ENCODE data around the gene ZNF653.

The ZNF653 gene, protein sequence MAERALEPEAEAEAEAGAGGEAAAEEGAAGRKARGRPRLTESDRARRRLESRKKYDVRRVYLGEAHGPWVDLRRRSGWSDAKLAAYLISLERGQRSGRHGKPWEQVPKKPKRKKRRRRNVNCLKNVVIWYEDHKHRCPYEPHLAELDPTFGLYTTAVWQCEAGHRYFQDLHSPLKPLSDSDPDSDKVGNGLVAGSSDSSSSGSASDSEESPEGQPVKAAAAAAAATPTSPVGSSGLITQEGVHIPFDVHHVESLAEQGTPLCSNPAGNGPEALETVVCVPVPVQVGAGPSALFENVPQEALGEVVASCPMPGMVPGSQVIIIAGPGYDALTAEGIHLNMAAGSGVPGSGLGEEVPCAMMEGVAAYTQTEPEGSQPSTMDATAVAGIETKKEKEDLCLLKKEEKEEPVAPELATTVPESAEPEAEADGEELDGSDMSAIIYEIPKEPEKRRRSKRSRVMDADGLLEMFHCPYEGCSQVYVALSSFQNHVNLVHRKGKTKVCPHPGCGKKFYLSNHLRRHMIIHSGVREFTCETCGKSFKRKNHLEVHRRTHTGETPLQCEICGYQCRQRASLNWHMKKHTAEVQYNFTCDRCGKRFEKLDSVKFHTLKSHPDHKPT

GRCh38 chr19:11505504-11506100, at the start of gene ZNF653:
Gene ZNF653, minus strand, starts transcription at chr19:11505839. Its CDS starts 53 bp downstream, at chr19:11505786.
- Histone ChIP-seq H3K27ac (ENCODE audit: low read length) (no peak within 1 kb of the TSS), H3K4me3 (ENCODE audit: low read length) (peak within 1 kb of the TSS; percentile 91), H3K4me1 (ENCODE audit: control insufficient read depth, insufficient read depth, low read length) (no peaks in the 10 kb centered on the region; the same call in 1 of the 2 replicates), H3K9me3 (ENCODE audit: control insufficient read depth, insufficient read depth, low read length) (no peaks in the 10 kb centered on the region), H3K36me3 (ENCODE audit: control insufficient read depth, insufficient read depth, low read length) (no peaks in the 10 kb centered on the region), H3K27me3 (ENCODE audit: control insufficient read depth, insufficient read depth, low read length) (no peaks in the 10 kb centered on the region)
- WGBS (ENCODE audit: insufficient coverage, insufficient read length): no CpG with 5 or more reads among the region's 65 CpGs
- peak; percentile 92 for DNase-seq (ENCODE audit: low read depth, low spot score)

GRCh38 chr19:11555246-11555645, 49.6 kb upstream of the ZNF653 start:
- H3K36me3 ChIP-seq (ENCODE audit: control insufficient read depth, insufficient read depth, low read length): peaks cover 14% of the 10 kb centered on the region
- H3K27ac ChIP-seq (ENCODE audit: low read length): no peak overlapping the region
- WGBS (ENCODE audit: insufficient coverage, insufficient read length): no CpG with 5 or more reads among the region's 6 CpGs
- H3K4me1 ChIP-seq (ENCODE audit: control insufficient read depth, insufficient read depth, low read length): no peaks in the 10 kb centered on the region
- DNase-seq (ENCODE audit: low read depth, low spot score): no peak
- no peaks in the 10 kb centered on the region for H3K9me3 ChIP-seq (ENCODE audit: control insufficient read depth, insufficient read depth, low read length)
- no peak overlapping the region for H3K4me3 ChIP-seq (ENCODE audit: low read length)
- H3K27me3 ChIP-seq (ENCODE audit: control insufficient read depth, insufficient read depth, low read length): no peaks in the 10 kb centered on the region

- H3K27ac ChIP-seq (ENCODE audit: low read length): no peak overlapping the region
- no peaks in the 10 kb centered on the region for H3K4me1 ChIP-seq (ENCODE audit: control insufficient read depth, insufficient read depth, low read length)
- H3K4me3 ChIP-seq (ENCODE audit: low read length): no peak overlapping the region
- no peaks in the 10 kb centered on the region for H3K9me3 ChIP-seq (ENCODE audit: control insufficient read depth, insufficient read depth, low read length)
- WGBS (ENCODE audit: insufficient coverage, insufficient read length): no CpG with 5 or more reads among the region's 12 CpGs
- H3K27me3 ChIP-seq (ENCODE audit: control insufficient read depth, insufficient read depth, low read length): no peaks in the 10 kb centered on the region
- no peak for DNase-seq (ENCODE audit: low read depth, low spot score)
- peaks cover 14% of the 10 kb centered on the region for H3K36me3 ChIP-seq (ENCODE audit: control insufficient read depth, insufficient read depth, low read length)
These were observed 48.5 kb upstream of the ZNF653 start for GRCh38 chr19:11554160-11554559.

DNA sequence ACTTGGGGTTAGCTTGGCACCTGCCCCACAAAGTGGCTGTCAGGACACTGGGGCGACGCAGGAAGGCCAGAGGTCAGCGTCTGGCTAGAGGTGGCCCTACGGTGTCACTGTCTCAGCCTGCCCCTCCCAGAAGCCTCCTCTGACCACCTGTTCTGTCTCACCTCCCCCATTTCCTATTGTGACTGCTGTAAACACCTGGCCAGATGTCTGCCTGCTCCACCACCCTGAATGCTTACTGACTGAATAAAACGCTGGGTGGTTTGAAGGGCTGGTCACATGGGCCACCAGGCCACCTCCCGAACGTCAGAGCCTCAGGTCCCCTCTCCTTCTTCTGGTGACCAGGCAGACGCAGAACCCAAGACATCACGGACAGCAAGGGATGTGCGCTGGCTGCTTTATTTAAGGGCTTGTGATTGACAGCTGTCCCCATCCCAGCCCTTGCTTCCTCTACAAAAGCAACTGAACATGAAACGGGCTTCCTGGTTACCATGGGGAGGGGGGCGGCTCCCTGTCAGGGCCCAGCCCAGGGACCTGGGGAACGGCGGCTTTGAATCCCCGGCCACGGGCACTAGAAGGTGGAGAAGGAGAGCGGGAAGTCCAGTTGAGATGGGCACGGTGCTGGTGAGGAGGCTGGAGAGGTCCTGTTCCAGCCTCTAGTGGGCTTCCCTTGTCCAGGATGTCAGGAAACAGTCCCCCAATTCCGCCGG, 47.2 kb upstream of the ZNF653 start:
- no peaks in the 10 kb centered on the region for H3K9me3 ChIP-seq (ENCODE audit: control insufficient read depth, insufficient read depth, low read length)

GRCh38 chr19:11551603-11552235, 46.1 kb upstream of the ZNF653 start:
- no peak overlapping the region for H3K4me3 ChIP-seq (ENCODE audit: low read length)
- no peak for DNase-seq (ENCODE audit: low read depth, low spot score)
- peaks cover 14% of the 10 kb centered on the region for H3K36me3 ChIP-seq (ENCODE audit: control insufficient read depth, insufficient read depth, low read length)
- H3K4me1 ChIP-seq (ENCODE audit: control insufficient read depth, insufficient read depth, low read length): no peaks in the 10 kb centered on the region
- no CpG with 5 or more reads among the region's 26 CpGs for WGBS (ENCODE audit: insufficient coverage, insufficient read length)
- H3K27me3 ChIP-seq (ENCODE audit: control insufficient read depth, insufficient read depth, low read length): no peaks in the 10 kb centered on the region
- H3K9me3 ChIP-seq (ENCODE audit: control insufficient read depth, insufficient read depth, low read length): no peaks in the 10 kb centered on the region
- H3K27ac ChIP-seq (ENCODE audit: low read length): no peak overlapping the region

More for the DNA sequence above, 47.2 kb upstream of the ZNF653 start:
- no peaks in the 10 kb centered on the region for H3K27me3 ChIP-seq (ENCODE audit: control insufficient read depth, insufficient read depth, low read length)
- H3K27ac ChIP-seq (ENCODE audit: low read length): no peak overlapping the region
- DNase-seq (ENCODE audit: low read depth, low spot score): no peak
- H3K4me1 ChIP-seq (ENCODE audit: control insufficient read depth, insufficient read depth, low read length): no peaks in the 10 kb centered on the region
- no peak overlapping the region for H3K4me3 ChIP-seq (ENCODE audit: low read length)
- H3K36me3 ChIP-seq (ENCODE audit: control insufficient read depth, insufficient read depth, low read length): peaks cover 14% of the 10 kb centered on the region
- no CpG with 5 or more reads among the region's 20 CpGs for WGBS (ENCODE audit: insufficient coverage, insufficient read length)

- Histone ChIP-seq H3K27me3 (ENCODE audit: control insufficient read depth, insufficient read depth, low read length) (no peaks in the 10 kb centered on the region), H3K27ac (ENCODE audit: low read length) (no peak overlapping the region), H3K4me1 (ENCODE audit: control insufficient read depth, insufficient read depth, low read length) (no peaks in the 10 kb centered on the region), H3K9me3 (ENCODE audit: control insufficient read depth, insufficient read depth, low read length) (no peaks in the 10 kb centered on the region), H3K4me3 (ENCODE audit: low read length) (no peak overlapping the region), H3K36me3 (ENCODE audit: control insufficient read depth, insufficient read depth, low read length) (peaks cover 8% of the 10 kb centered on the region)
- no CpG with 5 or more reads among the region's 8 CpGs for WGBS (ENCODE audit: insufficient coverage, insufficient read length)
- no peak for DNase-seq (ENCODE audit: low read depth, low spot score)
These were observed 44.6 kb upstream of the ZNF653 start for GRCh38 chr19:11550265-11550664.

GRCh38 chr19:11549386-11549953, 43.8 kb upstream of the ZNF653 start:
- Histone ChIP-seq H3K4me3 (ENCODE audit: low read length) (no peak overlapping the region), H3K27ac (ENCODE audit: low read length) (no peak overlapping the region), H3K9me3 (ENCODE audit: control insufficient read depth, insufficient read depth, low read length) (no peaks in the 10 kb centered on the region), H3K27me3 (ENCODE audit: control insufficient read depth, insufficient read depth, low read length) (no peaks in the 10 kb centered on the region), H3K36me3 (ENCODE audit: control insufficient read depth, insufficient read depth, low read length) (peaks cover 8% of the 10 kb centered on the region), H3K4me1 (ENCODE audit: control insufficient read depth, insufficient read depth, low read length) (no peaks in the 10 kb centered on the region)
- no peak for DNase-seq (ENCODE audit: low read depth, low spot score)
- no CpG with 5 or more reads among the region's 24 CpGs for WGBS (ENCODE audit: insufficient coverage, insufficient read length)

DNA sequence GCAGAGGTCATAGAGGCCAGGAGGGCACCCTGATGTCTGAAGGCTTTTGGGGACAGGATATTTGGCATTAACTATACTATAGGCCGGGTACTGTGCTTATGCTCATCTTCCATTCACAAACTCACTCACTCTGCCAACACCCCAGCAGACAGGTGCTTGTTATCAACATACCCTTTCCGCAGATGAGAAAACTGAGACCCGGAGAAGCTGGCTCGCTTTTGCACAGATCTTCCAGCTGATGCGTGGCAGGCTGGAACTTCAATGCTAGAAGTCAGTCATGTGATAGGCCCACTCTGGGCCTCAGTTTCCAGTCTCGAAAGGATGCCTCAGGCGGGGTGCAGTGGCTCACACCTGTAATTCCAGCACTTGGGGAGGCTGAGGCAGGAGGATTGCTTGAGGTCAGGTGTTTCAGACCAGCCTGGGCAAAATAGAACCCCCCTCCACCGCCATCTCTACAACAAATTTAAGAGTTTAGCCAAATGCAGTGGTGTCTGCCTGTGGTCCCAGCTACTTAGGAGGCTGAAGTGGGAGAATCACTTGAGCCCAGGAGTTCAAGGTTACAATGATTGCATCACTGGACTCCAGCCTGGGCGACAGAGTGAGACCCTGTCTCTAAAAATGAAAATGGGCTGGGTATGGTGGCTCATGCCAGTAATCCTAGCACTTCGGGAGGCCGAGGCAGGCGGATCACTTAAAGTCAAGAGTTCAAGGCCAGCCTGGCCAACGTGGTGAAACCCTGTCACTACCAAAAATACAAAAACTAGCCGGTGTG, 42.5 kb upstream of the ZNF653 start:
- no peaks in the 10 kb centered on the region for H3K4me1 ChIP-seq (ENCODE audit: control insufficient read depth, insufficient read depth, low read length)
- H3K36me3 ChIP-seq (ENCODE audit: control insufficient read depth, insufficient read depth, low read length): peaks cover 2% of the 10 kb centered on the region; the same call in 1 of the 2 replicates
- no peak overlapping the region for H3K4me3 ChIP-seq (ENCODE audit: low read length)
- no peaks in the 10 kb centered on the region for H3K9me3 ChIP-seq (ENCODE audit: control insufficient read depth, insufficient read depth, low read length)
- WGBS (ENCODE audit: insufficient coverage, insufficient read length): no CpG with 5 or more reads among the region's 14 CpGs
- no peak for DNase-seq (ENCODE audit: low read depth, low spot score)
- no peak overlapping the region for H3K27ac ChIP-seq (ENCODE audit: low read length)
- no peaks in the 10 kb centered on the region for H3K27me3 ChIP-seq (ENCODE audit: control insufficient read depth, insufficient read depth, low read length)

DNA sequence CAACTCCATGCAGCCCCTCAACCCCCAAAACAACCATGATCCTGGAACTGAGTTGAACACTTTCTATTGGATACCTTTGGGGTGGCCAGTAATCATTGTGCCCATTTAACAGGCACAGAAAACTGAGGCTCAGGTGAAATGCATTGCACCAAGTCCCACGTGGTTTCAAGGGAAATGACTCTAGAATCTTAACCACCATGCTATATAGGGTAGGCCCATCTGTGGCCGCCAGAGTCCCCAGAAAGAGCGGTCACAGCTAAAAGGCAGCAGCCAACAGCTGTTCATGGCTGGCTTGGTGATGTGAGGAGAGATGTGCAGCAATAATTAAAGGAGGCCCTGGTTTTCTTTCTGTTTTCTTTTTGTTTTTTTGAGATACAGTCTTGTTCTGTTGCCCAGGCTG, 35.6 kb upstream of the ZNF653 start:
- Histone ChIP-seq H3K27ac (ENCODE audit: low read length) (no peak overlapping the region), H3K27me3 (ENCODE audit: control insufficient read depth, insufficient read depth, low read length) (no peaks in the 10 kb centered on the region), H3K4me1 (ENCODE audit: control insufficient read depth, insufficient read depth, low read length) (peaks cover 6% of the 10 kb centered on the region), H3K36me3 (ENCODE audit: control insufficient read depth, insufficient read depth, low read length) (no peaks in the 10 kb centered on the region), H3K4me3 (ENCODE audit: low read length) (no peak overlapping the region), H3K9me3 (ENCODE audit: control insufficient read depth, insufficient read depth, low read length) (no peaks in the 10 kb centered on the region)
- DNase-seq (ENCODE audit: low read depth, low spot score): no peak
- WGBS (ENCODE audit: insufficient coverage, insufficient read length): no CpG with 5 or more reads among the region's 3 CpGs
